Ishikawa (cell line): ENCODE measurements around the gene HOXB3.

Source experiments
- CEBPB ChIP-seq: IDR thresholded peaks from 2 replicates; pipeline ENCODE4 v1.6.1; 2012
- CREB1 ChIP-seq: IDR thresholded peaks from 2 replicates; pipeline ENCODE4 v1.6.1; 2012; ENCODE audit warnings: low read depth
- EGR1 ChIP-seq: IDR thresholded peaks from 2 replicates; pipeline ENCODE4 v1.6.1; 2012
- EP300 ChIP-seq: IDR thresholded peaks from 2 replicates; pipeline ENCODE4 v1.6.1; 2012; ENCODE audit warnings: borderline replicate concordance
- FOXM1 ChIP-seq: IDR thresholded peaks from 2 replicates; pipeline ENCODE4 v1.6.1; 2012; ENCODE audit warnings: low read depth, borderline replicate concordance
- MAX ChIP-seq: IDR thresholded peaks from 2 replicates; pipeline ENCODE4 v1.6.1; 2012
- NFIC ChIP-seq: IDR thresholded peaks from 2 replicates; pipeline ENCODE4 v1.6.1; 2012
- RAD21 ChIP-seq: IDR thresholded peaks from 2 replicates; pipeline ENCODE4 v1.6.1; 2012; ENCODE audit warnings: low read depth
- REST ChIP-seq: IDR thresholded peaks from 2 replicates; pipeline ENCODE4 v1.6.1; 2012; ENCODE audit warnings: low read depth, mild to moderate bottlenecking
- TAF1 ChIP-seq: IDR thresholded peaks from 2 replicates; pipeline ENCODE4 v1.6.1; 2012; ENCODE audit warnings: low read depth, mild to moderate bottlenecking
- TCF12 ChIP-seq: IDR thresholded peaks from 2 replicates; pipeline ENCODE4 v1.6.1; 2012; ENCODE audit warnings: low read depth
- TEAD4 ChIP-seq: IDR thresholded peaks from 2 replicates; pipeline ENCODE4 v1.6.1; 2012
- YY1 ChIP-seq: IDR thresholded peaks from 2 replicates; pipeline ENCODE4 v1.6.1; 2012; ENCODE audit warnings: low read depth
- ZBTB7A ChIP-seq: IDR thresholded peaks from 2 replicates; pipeline ENCODE4 v1.6.1; 2012; ENCODE audit warnings: low read depth
- TF ChIP-seq, protein P1 (sequence below): IDR thresholded peaks from 2 replicates; pipeline ENCODE4 v1.6.1; 2012

HOXB3 gene

DNA sequence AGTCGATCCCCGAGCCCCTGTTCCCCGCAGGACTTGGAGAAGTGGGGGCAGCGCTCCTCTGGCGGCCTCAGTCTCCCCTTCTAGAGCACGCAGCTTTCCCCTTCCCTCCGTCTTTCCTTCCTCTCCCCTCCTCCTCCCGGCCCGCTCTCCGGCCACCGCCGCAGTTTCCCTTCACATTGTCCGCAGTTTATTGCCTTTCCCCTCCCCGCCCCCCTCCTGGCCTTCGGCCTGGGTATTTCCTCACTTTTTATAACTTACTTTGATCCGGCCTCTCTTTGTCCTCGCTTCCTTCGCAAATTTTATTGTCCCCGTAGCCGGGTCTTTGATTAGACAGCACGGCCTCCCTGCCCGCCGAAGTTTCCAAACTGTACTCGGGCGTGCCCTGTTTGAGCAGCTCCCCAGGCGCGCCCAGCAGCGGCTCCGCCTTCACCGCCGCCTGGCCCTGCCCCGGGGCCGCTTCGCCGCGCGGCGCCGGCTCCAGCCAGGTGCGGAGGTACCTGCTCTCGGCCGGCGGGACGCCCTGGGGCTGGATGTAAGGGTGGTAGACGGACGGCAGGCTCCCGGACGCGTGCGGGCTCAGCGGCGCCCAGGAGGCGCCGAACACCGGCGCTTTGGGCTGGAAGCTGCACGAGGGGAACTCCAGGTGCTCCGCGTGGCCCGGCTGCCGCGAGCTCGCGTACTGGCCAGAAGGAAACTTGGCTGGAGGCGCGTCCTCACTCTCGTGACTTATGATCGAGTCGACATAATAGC lies 35.6 kb upstream of the HOXB3 start:
- peak; percentile 14; the same call in 1 of the 2 replicates for TF ChIP-seq MAX
- TF ChIP-seq FOXM1, result no peak

GRCh38 chr17:48624544-48625494 lies 34.8 kb upstream of the HOXB3 start:
- TF ChIP-seq MAX, result no peak
- TF ChIP-seq YY1, result no peak
- TF ChIP-seq TCF12, result no peak
- TF ChIP-seq ZBTB7A, result no peak
- TF ChIP-seq RAD21, result no peak
- TF ChIP-seq CREB1, result no peak
- TF ChIP-seq, protein P1, sequence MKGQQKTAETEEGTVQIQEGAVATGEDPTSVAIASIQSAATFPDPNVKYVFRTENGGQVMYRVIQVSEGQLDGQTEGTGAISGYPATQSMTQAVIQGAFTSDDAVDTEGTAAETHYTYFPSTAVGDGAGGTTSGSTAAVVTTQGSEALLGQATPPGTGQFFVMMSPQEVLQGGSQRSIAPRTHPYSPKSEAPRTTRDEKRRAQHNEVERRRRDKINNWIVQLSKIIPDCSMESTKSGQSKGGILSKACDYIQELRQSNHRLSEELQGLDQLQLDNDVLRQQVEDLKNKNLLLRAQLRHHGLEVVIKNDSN, result no peak
- no peak for TF ChIP-seq CEBPB

- TF ChIP-seq TAF1 (no peak), EGR1 (no peak), YY1 (no peak), REST (no peak), MAX (no peak), ZBTB7A (no peak), NFIC (no peak), CREB1 (no peak), TCF12 (no peak), RAD21 (no peak), TEAD4 (no peak), EP300 (no peak), CEBPB (no peak), FOXM1 (no peak)
- TF ChIP-seq, protein P1, result no peak
Observed at GRCh38 chr17:48624118-48624517, 34.1 kb upstream of the HOXB3 start.

DNA sequence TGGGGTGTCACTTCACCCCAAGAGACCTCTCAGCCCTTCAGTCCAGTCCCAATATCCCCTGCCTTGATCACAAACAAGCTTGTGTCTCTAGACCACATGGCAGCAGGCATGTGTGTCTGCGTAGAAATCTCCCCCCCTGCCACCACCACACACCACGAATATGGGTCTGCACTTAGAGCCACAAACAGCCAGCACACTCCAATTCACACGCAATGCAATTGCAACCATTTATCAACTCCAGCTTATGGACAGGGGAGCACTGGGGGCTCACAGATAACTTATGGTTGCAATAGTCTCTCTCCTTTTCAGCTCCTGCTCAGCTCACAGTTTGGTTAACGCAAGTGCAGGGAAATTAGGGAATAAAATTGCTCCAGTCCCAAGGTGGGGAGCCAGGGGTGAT lies 33.5 kb upstream of the HOXB3 start:
- TF ChIP-seq RAD21 (no peak), REST (no peak), CREB1 (no peak), MAX (no peak), TEAD4 (no peak), CEBPB (no peak), NFIC (no peak), ZBTB7A (no peak), TCF12 (no peak), YY1 (no peak)
- TF ChIP-seq, protein P1, result no peak

GRCh38 chr17:48622857-48623256 lies 32.8 kb upstream of the HOXB3 start:
- no peak for TF ChIP-seq FOXM1
- no peak for TF ChIP-seq TCF12
- TF ChIP-seq CEBPB, result no peak
- TF ChIP-seq TAF1, result no peak
- TF ChIP-seq REST, result no peak
- TF ChIP-seq ZBTB7A, result no peak
- no peak for TF ChIP-seq CREB1
- no peak for TF ChIP-seq RAD21
- no peak for TF ChIP-seq EGR1
- TF ChIP-seq MAX, result no peak
- TF ChIP-seq TEAD4, result no peak
- no peak for TF ChIP-seq YY1
- TF ChIP-seq NFIC, result no peak
- no peak for TF ChIP-seq EP300
- TF ChIP-seq, protein P1, result no peak
